Stimulated activated naive B cell treated with anti-CD40 and anti-IgM and Interleukin-4, amounts not matched to agents 10 μg/mL and 1 μg/mL and 100 μg/mL, for 72 hours (primary cell): ENCODE results near the gene ZNF83.
"Not testable (repeated sequence)": the region's sequence is repeated elsewhere in the genome, so short reads cannot be mapped to it uniquely, and the experiment has no call there.

Experiments
- ATAC-seq, 2 donors: fragments of 150-1000 bp; cut with Tn5 transposase; replicated peaks; 2 replicates each; pipeline ENCODE4 v1.10.0; 2021; ENCODE audit warnings: moderate library complexity in 1 of 2
- DNase-seq: peaks from one replicate; pipeline ENCODE4 v3.0.0; 2021
- H3K27ac Mint-ChIP-seq: one replicate; pipeline ENCODE4 v1.8.0; 2022; ENCODE audit warnings: mild to moderate bottlenecking, mixed read lengths
- H3K27me3 Mint-ChIP-seq, 2 donors: one replicate each; pipeline ENCODE4 v1.8.0; 2022; ENCODE audit warnings: mixed read lengths in 2 of 2
- H3K36me3 Mint-ChIP-seq, 2 donors: one replicate each; pipeline ENCODE4 v1.8.0; 2022; ENCODE audit warnings: mixed read lengths in 2 of 2, mild to moderate bottlenecking in 1 of 2
- H3K4me1 Mint-ChIP-seq, 2 donors: one replicate each; pipeline ENCODE4 v1.8.0; 2022; ENCODE audit warnings: mixed read lengths in 2 of 2, mild to moderate bottlenecking in 1 of 2
- H3K4me3 Mint-ChIP-seq, 2 donors: one replicate each; pipeline ENCODE4 v1.8.0; 2022; ENCODE audit warnings: mild to moderate bottlenecking in 2 of 2, mixed read lengths in 2 of 2, moderate library complexity in 1 of 2
- H3K9me3 Mint-ChIP-seq, 2 donors: one replicate each; pipeline ENCODE4 v1.8.0; 2022; ENCODE audit warnings: mixed read lengths in 2 of 2, mild to moderate bottlenecking in 1 of 2

ZNF83 gene

DNA sequence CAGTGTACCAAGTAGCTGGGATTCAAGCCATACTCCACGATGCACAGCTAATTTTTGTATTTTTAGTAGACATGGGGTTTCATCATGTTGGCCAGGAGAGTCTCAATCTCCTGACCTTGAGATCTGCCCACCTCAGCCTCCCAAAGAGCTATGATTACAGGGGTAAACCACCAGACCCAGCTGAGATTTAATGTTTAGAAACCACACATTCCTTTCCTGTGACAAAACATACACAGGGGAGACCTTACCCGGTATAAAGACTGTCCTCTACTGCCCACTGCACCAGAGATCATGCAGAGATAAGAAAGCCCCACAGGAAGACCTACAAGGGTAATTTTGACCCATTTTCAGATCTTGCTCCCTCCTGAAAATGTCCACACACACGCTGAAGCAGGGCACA lies 22.8 kb upstream of the ZNF83 start:
- H3K27me3 Mint-ChIP-seq, result no peaks in the 10 kb centered on the region
- no peak overlapping the region for H3K27ac Mint-ChIP-seq
- H3K36me3 Mint-ChIP-seq, result peaks cover 46 to 55% of the 10 kb centered on the region in 2 donors
- H3K9me3 Mint-ChIP-seq, result no peaks in the 10 kb centered on the region
- no peak for ATAC-seq
- DNase-seq, result no peak
- no peak overlapping the region for H3K4me3 Mint-ChIP-seq
- H3K4me1 Mint-ChIP-seq, result peaks cover 8 to 11% of the 10 kb centered on the region in 2 donors

DNA sequence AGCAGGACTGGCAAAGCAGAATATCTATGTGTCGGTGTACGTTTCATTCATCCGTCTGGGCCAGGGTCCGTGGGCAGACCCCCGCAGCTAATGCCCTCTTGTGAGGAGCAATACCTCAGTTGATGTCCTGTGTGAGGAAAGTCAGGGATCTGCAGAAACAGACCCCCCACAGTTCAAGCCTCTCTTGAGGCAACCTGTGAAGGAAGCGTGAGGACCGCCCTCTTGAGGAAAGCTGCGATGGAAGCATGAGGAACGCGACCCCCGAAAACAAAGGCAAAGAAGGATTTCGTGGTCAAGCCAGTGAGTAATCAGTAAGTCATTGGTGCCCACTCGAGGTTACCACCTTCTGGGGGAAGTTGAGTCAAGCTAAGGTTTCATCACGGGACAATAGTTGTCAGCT lies 20.9 kb upstream of the ZNF83 start:
- H3K9me3 Mint-ChIP-seq, result no peaks in the 10 kb centered on the region
- H3K36me3 Mint-ChIP-seq, result peaks cover 52 to 62% of the 10 kb centered on the region in 2 donors
- H3K27ac Mint-ChIP-seq, result no peak overlapping the region
- H3K27me3 Mint-ChIP-seq, result no peaks in the 10 kb centered on the region
- ATAC-seq (no peak), DNase-seq (no peak)
- no peak overlapping the region for H3K4me3 Mint-ChIP-seq
- peaks cover 0 to 11% of the 10 kb centered on the region in 2 donors for H3K4me1 Mint-ChIP-seq

DNA sequence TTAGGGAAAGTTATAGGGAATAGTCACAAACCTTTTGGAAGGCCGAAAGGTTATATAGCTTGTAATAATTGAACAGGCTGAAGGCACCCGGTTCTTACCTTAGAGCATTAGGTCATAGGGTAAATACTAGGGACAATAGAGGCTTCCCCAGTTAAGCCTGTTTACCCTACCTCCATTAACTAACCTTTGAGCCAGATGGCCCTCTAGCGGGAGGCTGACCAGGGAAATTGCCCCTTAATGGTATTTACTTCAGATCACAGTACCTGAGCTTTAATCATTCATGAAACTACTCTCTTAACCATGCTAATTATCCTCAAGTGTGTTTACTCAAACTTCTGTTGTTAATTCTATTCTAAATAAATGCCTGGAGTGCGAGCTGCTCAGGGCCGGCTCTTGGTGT lies 20.4 kb upstream of the ZNF83 start:
- ATAC-seq (no peak), DNase-seq (no peak)
- Mint-ChIP-seq H3K27me3 (no peaks in the 10 kb centered on the region), H3K36me3 (peaks cover 56 to 66% of the 10 kb centered on the region in 2 donors), H3K27ac (no peak overlapping the region), H3K4me1 (peaks cover 0 to 11% of the 10 kb centered on the region in 2 donors), H3K4me3 (no peak overlapping the region), H3K9me3 (no peaks in the 10 kb centered on the region)

DNA sequence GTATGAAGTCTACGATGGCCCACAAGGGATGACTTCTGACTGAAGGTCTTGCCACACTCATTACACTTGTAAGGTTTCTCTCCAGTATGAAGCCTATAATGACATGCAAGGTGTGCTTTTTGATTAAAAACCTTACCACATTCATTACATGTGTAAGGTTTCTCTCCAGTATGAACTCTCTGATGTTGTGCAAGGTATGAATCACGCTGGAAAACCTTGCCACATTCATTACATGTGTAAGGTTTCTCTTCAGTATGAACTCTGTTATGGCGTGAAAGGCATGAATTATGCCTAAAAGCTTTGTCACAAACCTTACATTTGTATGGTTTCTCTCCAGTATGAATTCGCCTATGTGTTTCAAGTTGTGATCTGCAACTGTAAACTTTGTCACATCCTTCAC lies 15.0 kb upstream of the ZNF83 start:
- Mint-ChIP-seq H3K27ac (no peak overlapping the region), H3K9me3 (peaks cover under 1 to 13% of the 10 kb centered on the region in 2 donors), H3K4me1 (no peaks in the 10 kb centered on the region), H3K27me3 (no peaks in the 10 kb centered on the region), H3K36me3 (peaks cover 68 to 77% of the 10 kb centered on the region in 2 donors), H3K4me3 (no peak overlapping the region)
- no peak for ATAC-seq
- no peak for DNase-seq

DNA sequence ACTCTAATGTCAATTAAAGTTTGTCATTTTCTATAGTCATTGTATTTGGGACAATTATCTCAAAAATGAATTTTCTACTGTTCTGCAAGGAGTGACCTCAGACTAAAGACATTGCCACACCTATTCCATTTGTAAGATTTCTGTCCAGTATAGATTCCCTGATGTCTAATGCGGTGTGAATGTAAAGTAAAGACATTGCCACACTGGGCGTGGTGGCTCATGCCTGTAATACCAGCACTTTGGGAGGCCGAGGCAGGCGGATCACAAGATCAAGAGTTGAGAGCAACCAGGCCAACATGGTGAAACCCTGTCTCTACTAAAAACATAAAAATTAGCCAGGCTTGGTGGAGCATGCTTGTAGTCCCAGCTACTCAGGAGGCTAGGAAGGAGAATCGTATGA lies 13.8 kb upstream of the ZNF83 start:
- no peak overlapping the region for H3K4me3 Mint-ChIP-seq
- H3K27ac Mint-ChIP-seq, result no peak overlapping the region
- no peak for DNase-seq
- H3K4me1 Mint-ChIP-seq, result no peaks in the 10 kb centered on the region
- H3K27me3 Mint-ChIP-seq, result no peaks in the 10 kb centered on the region
- ATAC-seq, result no peak
- peaks cover 73 to 79% of the 10 kb centered on the region in 2 donors for H3K36me3 Mint-ChIP-seq
- peaks cover 9 to 20% of the 10 kb centered on the region in 2 donors for H3K9me3 Mint-ChIP-seq

DNA sequence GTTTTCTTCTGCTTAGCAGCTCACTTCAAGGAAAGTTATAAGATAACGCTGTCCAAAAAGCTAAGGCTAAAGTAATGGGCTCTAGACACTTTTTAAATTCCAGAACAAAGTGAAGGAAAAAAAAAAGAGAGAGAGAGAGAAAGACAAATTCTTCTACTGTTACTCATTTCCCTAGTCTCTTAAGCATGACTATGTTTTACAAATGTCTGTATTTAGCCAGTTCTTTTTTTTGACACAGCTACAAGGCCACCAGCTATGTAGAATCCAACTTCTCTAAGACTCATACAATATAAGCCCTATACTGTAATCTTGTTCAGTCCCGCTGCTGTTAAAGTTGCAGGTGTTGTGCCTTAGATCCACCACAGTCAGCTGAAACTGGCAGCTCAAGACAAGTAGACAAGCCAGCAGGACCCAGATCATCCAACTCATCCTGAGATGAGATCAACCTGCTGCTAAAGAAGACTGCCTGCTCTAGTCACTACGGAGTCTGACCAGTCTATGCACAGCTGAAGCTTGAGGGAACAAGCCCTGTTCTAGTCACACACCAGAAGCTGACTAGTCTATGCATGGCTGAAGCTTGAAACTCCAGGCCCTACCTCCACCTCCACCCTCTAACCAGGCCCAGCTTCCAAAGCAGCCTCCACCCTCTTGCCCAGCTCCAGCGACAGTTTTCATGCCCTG lies 10.3 kb upstream of the ZNF83 start:
- H3K9me3 Mint-ChIP-seq, result peaks cover 9 to 29% of the 10 kb centered on the region in 2 donors
- H3K27ac Mint-ChIP-seq, result no peak overlapping the region
- no peaks in the 10 kb centered on the region for H3K27me3 Mint-ChIP-seq
- H3K4me1 Mint-ChIP-seq, result no peaks in the 10 kb centered on the region
- DNase-seq (no peak), ATAC-seq (no peak)
- H3K4me3 Mint-ChIP-seq, result no peak overlapping the region
- H3K36me3 Mint-ChIP-seq, result peaks cover 52 to 65% of the 10 kb centered on the region in 2 donors

DNA sequence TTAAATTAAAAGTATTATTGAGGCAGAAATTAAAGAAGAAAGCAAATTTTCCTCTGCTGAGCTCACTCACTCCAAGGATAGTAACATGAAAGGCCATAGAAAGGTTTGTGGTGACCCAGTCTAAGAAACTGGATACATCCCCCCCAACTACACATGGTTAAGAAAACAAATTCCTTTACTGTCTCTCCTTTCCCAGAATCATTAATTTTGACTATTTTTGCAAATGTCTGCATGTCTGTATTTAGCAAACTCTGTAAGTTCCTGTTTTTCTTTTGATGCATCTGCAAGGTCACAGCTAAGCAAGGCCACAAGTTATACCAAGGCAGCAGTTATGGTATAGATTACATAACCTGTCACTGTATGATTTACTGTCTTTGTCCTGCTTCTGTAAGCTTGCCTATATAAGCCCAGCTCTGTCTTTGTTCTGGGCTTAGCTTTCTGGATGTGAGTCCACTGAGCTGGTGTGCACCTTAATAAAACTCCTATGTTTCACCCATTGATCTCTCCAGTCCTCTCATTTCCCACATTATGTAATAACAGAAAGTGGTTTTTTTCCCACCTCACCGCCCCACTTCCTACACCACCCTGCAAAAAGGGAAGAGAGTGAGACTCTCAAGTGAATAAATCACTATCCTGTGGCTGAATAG lies 8.5 kb upstream of the ZNF83 start:
- ATAC-seq (no peak), DNase-seq (no peak)
- H3K4me3 Mint-ChIP-seq, result no peak overlapping the region
- peaks cover 9 to 26% of the 10 kb centered on the region in 2 donors for H3K9me3 Mint-ChIP-seq
- H3K4me1 Mint-ChIP-seq, result no peaks in the 10 kb centered on the region
- no peak overlapping the region for H3K27ac Mint-ChIP-seq
- peaks cover 35 to 51% of the 10 kb centered on the region in 2 donors for H3K36me3 Mint-ChIP-seq
- H3K27me3 Mint-ChIP-seq, result no peaks in the 10 kb centered on the region

DNA sequence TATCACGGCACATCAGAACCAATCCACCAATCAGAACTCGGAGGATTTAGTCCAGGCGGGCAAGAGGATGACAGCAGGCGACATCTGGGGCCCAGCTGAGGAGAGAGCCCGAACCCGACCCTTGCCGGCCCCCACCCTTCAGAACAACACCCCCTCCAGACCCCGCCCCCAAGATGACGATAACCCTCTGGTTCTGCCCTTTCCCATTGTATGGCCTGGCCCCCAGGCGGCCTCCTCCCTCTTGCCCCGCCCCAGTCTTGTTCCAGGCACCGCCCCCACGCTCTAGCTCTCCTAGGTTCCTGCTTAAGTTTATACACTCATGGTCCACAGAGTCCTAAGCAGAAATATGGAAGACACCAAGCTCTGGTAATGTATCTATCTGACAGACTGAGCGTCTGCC lies 2.8 kb upstream of the ZNF83 start:
- DNase-seq, result no peak
- Mint-ChIP-seq H3K27me3 (no peaks in the 10 kb centered on the region), H3K36me3 (peaks cover 10 to 30% of the 10 kb centered on the region in 2 donors), H3K9me3 (peaks cover 0 to 10% of the 10 kb centered on the region in 2 donors), H3K4me1 (peaks cover 12 to 13% of the 10 kb centered on the region in 2 donors), H3K4me3 (no peak overlapping the region), H3K27ac (no peak overlapping the region)
- ATAC-seq, result no peak

DNA sequence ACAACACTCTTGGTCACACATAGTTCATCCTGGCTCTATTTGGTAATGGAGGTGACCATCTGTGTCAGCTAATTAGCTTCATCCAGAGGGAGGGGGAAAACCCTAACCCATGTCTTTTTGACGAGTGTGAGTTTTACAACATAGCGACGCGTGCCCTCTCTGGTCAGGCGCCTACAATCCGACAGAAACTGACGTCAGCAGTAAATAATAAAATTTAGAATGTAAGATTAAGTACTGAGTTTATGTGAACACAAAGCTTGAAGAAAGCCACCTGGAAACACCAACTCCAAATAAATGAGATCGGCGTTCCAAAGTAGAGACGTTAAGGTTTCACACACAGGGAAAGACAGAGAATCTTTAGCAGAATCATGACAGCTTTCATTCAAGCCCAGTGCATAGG lies 1.8 kb upstream of the ZNF83 start:
- Mint-ChIP-seq H3K27ac (no peak overlapping the region), H3K9me3 (peaks cover 0 to 9% of the 10 kb centered on the region in 2 donors), H3K4me3 (no peak overlapping the region), H3K4me1 (peaks cover 12 to 17% of the 10 kb centered on the region in 2 donors), H3K27me3 (no peaks in the 10 kb centered on the region), H3K36me3 (peaks cover 11 to 33% of the 10 kb centered on the region in 2 donors)
- no peak for ATAC-seq
- DNase-seq, result no peak

DNA sequence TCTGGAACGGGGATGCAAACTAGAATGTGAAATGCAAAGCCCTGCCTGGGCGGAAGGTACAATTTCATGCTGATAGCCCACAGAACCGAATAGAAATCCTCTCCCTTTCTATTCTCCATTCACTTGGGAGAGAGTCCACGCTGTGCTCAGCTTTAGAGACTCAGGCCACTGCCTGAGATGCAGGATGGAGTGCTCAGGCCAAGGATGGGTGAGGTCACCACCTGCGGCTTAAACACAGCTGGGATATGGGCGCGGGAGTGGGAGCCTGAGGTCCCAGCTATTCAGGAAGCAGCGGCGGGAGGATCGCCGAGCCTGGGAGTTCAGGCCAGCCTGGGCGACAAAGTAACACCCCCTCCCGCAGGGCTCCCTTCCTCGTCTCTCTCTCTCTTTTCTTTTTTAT lies 446 bp upstream of the ZNF83 start:
- Mint-ChIP-seq H3K36me3 (peaks cover 15 to 31% of the 10 kb centered on the region in 2 donors), H3K9me3 (peaks cover 0 to 6% of the 10 kb centered on the region in 2 donors), H3K4me1 (peaks cover 12 to 18% of the 10 kb centered on the region in 2 donors), H3K27ac (no peak overlapping the region), H3K27me3 (no peaks in the 10 kb centered on the region), H3K4me3 (peak overlapping the region; percentile 95)
- peak; percentile 2 for DNase-seq
- ATAC-seq, result peak; percentile 31 to 35

DNA sequence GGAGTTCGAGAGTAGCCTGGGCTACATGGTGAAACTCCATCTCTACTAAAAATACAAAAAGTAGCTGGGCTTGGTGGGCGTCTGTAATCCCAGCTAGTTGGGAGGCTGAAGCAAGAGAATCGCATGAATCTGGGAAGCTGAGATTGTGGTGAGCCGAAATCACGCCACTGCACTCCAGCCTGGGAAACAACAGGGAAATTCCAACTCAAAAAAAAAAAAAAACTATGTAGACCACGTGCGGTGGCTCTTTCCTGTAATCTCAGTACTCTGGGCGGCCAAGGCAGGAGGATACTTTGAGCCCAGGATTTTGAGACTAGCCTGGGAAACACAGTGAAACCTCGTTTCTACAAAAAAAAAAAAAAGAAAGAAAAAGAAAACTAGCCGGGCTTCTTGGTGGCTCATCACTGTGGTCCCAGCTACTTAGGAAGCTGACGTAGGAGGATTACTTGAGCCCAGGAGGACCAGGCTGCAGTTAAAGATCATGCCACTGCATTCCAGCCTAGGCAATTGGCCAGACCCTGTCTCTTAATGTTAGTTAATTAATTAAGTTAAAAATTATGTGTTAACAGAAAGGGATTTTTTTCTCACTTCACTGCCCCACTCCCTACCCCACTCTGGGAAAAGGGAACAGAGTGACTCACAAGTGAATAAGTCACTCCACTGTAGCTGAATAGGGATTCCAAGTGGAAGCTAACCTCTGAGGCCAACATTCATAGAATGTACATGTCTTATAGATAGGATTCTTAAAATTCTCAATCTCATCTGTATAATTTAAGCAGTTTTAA lies 2.2 kb downstream of the ZNF83 start:
- H3K4me3 Mint-ChIP-seq, result no peak overlapping the region
- DNase-seq, result no peak
- ATAC-seq, result no peak
- peaks cover 32 to 44% of the 10 kb centered on the region in 2 donors for H3K36me3 Mint-ChIP-seq
- H3K27ac Mint-ChIP-seq, result no peak overlapping the region
- H3K27me3 Mint-ChIP-seq, result no peaks in the 10 kb centered on the region
- peaks cover 20 to 26% of the 10 kb centered on the region in 2 donors for H3K4me1 Mint-ChIP-seq
- H3K9me3 Mint-ChIP-seq, result peaks cover 0 to 2% of the 10 kb centered on the region in 2 donors

DNA sequence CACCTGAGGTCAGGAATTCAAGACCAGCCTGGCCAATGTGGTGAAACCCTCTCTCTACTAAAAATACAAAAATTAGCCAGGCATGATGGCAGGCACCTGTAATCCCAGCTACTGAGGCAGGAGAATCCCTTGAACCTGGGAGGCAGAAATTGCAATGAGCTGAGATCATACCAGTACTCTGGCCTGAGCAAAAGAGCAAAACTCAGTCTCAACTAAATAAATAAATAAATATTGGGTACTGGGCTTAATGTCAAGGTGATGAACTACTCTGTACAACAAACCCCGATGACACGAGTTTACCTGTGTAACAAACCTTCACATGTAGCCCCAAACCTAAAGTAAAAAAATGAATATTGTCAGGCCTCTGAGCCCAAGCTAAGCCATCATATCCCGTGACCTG lies 10.7 kb downstream of the ZNF83 start:
- not testable (repeated sequence) for ATAC-seq
- peaks cover 12 to 16% of the 10 kb centered on the region in 2 donors for H3K4me1 Mint-ChIP-seq

DNA sequence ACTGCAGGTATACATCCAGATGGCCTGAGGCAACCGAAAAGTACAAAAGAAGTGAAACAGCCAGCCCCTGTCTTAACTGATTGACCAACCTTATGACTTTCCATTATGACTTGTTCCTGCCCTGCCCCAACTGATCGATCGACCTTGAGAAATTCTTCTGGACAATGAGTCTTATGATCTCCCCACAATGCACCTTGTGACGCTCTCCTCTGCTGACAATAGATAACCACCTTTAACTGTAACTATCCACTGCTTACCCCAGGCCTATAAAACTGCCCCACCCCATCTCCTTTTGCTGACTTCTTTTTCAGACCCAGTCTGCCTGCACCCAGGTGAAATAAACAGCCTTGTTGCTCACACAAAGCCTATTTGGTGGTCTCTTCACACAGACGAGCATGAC lies 11.2 kb downstream of the ZNF83 start:
- ATAC-seq (no peak), DNase-seq (no peak)
- H3K27me3 Mint-ChIP-seq, result no peaks in the 10 kb centered on the region
- no peaks in the 10 kb centered on the region for H3K9me3 Mint-ChIP-seq
- no peak overlapping the region for H3K4me3 Mint-ChIP-seq
- peaks cover 13 to 21% of the 10 kb centered on the region in 2 donors for H3K4me1 Mint-ChIP-seq
- no peak overlapping the region for H3K27ac Mint-ChIP-seq
- H3K36me3 Mint-ChIP-seq, result peaks cover 37 to 47% of the 10 kb centered on the region in 2 donors

More for the DNA sequence above, 10.7 kb downstream of the ZNF83 start:
- H3K4me3 Mint-ChIP-seq, H3K27me3 Mint-ChIP-seq, H3K9me3 Mint-ChIP-seq, DNase-seq, H3K27ac Mint-ChIP-seq: not testable (repeated sequence)
- H3K36me3 Mint-ChIP-seq, result peaks cover 33 to 45% of the 10 kb centered on the region in 2 donors

DNA sequence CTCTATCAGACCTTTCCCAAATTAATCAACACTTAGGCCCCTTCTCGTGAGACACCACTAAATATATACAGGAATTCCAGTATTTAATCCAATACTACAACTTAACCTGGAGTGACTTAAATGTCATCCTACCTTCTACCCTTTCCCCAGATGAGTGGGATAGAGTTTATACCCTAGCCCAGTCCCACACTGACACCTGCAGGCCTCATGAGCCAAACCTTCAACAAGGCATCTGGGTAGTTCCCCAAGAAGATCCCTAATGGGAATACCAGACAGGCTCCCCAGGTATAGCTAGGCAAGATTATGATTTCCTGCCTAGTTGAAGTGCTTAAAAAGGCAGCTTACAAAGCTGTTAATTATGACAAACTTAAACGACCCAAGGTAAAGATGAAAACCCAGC lies 15.9 kb downstream of the ZNF83 start:
- Mint-ChIP-seq H3K27ac (no peak overlapping the region), H3K4me1 (peaks cover 17 to 20% of the 10 kb centered on the region in 2 donors), H3K27me3 (no peaks in the 10 kb centered on the region), H3K9me3 (peaks cover 0 to 8% of the 10 kb centered on the region in 2 donors), H3K36me3 (peaks cover 38 to 54% of the 10 kb centered on the region in 2 donors), H3K4me3 (no peak overlapping the region)
- ATAC-seq (no peak), DNase-seq (no peak)
